ENCODE results near the gene CCSER1. TPM values are rescaled to one million over a fixed set of nuclear protein-coding genes. Genes with fewer than 3 reads are reported as not detected.
"Not testable (repeated sequence)": the region's sequence is repeated elsewhere in the genome, so short reads cannot be mapped to it uniquely, and the experiment has no call there.

The CCSER1 gene
- total RNA-seq, 2 donors from 2014 or later = 1.5 to 2.7 TPM

GRCh38 chr4:91358621-91359020 lies 1231.4 kb downstream of the CCSER1 start:
- not testable (repeated sequence) for H3K4me1 ChIP-seq (ENCODE audit: control insufficient read depth in 1 of 2, low read depth in 2 of 2); ATAC-seq (ENCODE audit: insufficient number of reproducible peaks, low FRiP score, low read depth); H3K4me3 ChIP-seq; H3K27ac ChIP-seq; H3K36me3 ChIP-seq; H3K27me3 ChIP-seq (replicated peaks; ENCODE audit: insufficient read depth); DNase-seq (ENCODE audit: low spot score); H3K9me3 ChIP-seq

DNA sequence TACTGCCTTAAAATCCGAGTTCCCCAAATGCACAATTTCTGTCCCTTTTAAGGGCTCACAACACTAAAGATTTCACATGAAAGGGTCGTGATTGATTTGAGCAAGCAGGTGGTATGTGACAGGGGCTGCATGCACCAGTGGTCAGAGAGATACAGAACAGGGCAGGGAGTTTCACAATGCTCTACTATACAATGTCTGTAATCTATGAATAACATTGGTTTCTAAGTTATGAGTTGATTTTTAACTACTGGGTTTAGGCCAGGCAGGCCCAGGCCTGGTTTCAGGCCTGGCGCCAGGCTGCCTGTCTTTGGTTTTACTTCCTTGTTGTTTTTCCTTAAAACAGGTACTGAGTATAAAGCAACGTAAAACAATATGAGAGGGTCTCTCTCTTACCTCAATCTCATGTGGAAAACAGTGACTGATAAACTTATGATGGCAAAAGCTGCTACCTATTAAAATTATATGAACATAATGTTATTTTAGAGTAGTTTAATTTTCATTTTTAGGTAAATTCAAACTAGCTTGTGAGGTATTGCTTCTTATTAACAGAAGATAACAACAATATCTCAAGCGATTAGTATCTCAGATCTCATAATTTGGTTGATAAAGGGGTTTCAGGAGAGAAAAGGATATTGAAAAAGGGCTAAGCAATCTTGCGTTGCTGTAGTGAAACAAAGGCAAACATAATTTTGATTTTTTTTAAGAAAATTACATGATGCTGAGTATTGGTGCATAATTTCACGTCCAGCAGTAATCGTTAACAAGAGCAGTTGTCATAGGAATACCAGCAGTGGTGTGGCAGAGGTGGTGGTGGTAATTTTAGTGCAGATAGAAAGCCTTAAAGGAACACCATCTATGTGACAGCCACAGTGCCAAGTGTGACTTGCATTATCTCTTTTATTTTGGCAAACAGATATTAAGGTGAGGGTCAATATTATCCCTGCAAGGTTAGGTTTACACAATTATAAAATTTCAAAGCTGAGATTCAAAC lies 1232.1 kb downstream of the CCSER1 start:
- Histone ChIP-seq H3K4me1 (ENCODE audit: control insufficient read depth in 1 of 2, low read depth in 2 of 2) (no peaks in the 10 kb centered on the region), H3K36me3 (no peaks in the 10 kb centered on the region), H3K9me3 (no peaks in the 10 kb centered on the region), H3K27ac (no peak overlapping the region), H3K27me3 (replicated peaks; ENCODE audit: insufficient read depth) (no peaks in the 10 kb centered on the region), H3K4me3 (no peak overlapping the region)
- TF ChIP-seq, protein P1, sequence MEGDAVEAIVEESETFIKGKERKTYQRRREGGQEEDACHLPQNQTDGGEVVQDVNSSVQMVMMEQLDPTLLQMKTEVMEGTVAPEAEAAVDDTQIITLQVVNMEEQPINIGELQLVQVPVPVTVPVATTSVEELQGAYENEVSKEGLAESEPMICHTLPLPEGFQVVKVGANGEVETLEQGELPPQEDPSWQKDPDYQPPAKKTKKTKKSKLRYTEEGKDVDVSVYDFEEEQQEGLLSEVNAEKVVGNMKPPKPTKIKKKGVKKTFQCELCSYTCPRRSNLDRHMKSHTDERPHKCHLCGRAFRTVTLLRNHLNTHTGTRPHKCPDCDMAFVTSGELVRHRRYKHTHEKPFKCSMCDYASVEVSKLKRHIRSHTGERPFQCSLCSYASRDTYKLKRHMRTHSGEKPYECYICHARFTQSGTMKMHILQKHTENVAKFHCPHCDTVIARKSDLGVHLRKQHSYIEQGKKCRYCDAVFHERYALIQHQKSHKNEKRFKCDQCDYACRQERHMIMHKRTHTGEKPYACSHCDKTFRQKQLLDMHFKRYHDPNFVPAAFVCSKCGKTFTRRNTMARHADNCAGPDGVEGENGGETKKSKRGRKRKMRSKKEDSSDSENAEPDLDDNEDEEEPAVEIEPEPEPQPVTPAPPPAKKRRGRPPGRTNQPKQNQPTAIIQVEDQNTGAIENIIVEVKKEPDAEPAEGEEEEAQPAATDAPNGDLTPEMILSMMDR (IDR thresholded peaks at IDR 0.05) = no peak
- DNase-seq (ENCODE audit: low spot score) = no peak
- no peak for ATAC-seq (ENCODE audit: insufficient number of reproducible peaks, low FRiP score, low read depth)

DNA sequence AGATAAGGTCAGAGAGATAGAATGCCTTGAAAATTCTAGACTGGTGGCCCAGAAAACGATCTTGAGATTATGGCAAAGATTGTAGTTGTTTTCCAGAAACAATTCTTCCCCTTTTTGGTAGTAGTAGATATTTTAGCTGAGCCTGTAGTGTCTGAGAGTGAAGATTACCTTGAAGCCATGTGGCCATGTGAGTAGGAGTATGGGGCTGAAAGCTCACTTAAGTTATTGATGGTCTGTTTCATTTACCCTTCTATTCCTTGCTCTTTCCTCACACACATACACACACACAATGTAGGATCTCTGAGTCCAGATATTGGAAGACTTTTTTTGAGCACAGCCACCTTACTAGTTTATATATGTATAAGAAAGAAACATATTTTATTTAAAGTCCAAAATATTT lies 1234.9 kb downstream of the CCSER1 start:
- ATAC-seq (ENCODE audit: insufficient number of reproducible peaks, low FRiP score, low read depth) (no peak), DNase-seq (ENCODE audit: low spot score) (no peak)
- TF ChIP-seq, protein P1 (IDR thresholded peaks at IDR 0.05) = no peak
- Histone ChIP-seq H3K36me3 (no peaks in the 10 kb centered on the region), H3K4me3 (no peak overlapping the region), H3K4me1 (ENCODE audit: control insufficient read depth in 1 of 2, low read depth in 2 of 2) (no peaks in the 10 kb centered on the region), H3K27ac (no peak overlapping the region), H3K27me3 (replicated peaks; ENCODE audit: insufficient read depth) (no peaks in the 10 kb centered on the region), H3K9me3 (no peaks in the 10 kb centered on the region)

- H3K4me3 ChIP-seq = no peak overlapping the region
- DNase-seq (ENCODE audit: low spot score) (no peak), ATAC-seq (ENCODE audit: insufficient number of reproducible peaks, low FRiP score, low read depth) (no peak)
- H3K27me3 ChIP-seq (replicated peaks; ENCODE audit: insufficient read depth) = no peaks in the 10 kb centered on the region
- H3K27ac ChIP-seq = no peak overlapping the region
- no peaks in the 10 kb centered on the region for H3K9me3 ChIP-seq
- TF ChIP-seq, protein P1 (IDR thresholded peaks at IDR 0.05) = no peak
- H3K36me3 ChIP-seq = no peaks in the 10 kb centered on the region
- no peaks in the 10 kb centered on the region for H3K4me1 ChIP-seq (ENCODE audit: control insufficient read depth in 1 of 2, low read depth in 2 of 2)
Observed at GRCh38 chr4:91366554-91366953, 1239.4 kb downstream of the CCSER1 start.

- H3K27me3 ChIP-seq (replicated peaks; ENCODE audit: insufficient read depth) = no peaks in the 10 kb centered on the region
- H3K9me3 ChIP-seq = no peaks in the 10 kb centered on the region
- no peaks in the 10 kb centered on the region for H3K4me1 ChIP-seq (ENCODE audit: control insufficient read depth in 1 of 2, low read depth in 2 of 2)
- TF ChIP-seq, protein P1 (IDR thresholded peaks at IDR 0.05) = no peak
- no peak overlapping the region for H3K27ac ChIP-seq
- DNase-seq (ENCODE audit: low spot score) (no peak), ATAC-seq (ENCODE audit: insufficient number of reproducible peaks, low FRiP score, low read depth) (no peak)
- H3K36me3 ChIP-seq = no peaks in the 10 kb centered on the region
- no peak overlapping the region for H3K4me3 ChIP-seq
Observed at GRCh38 chr4:91369116-91369515, 1241.9 kb downstream of the CCSER1 start.

Measured in thoracic aorta (tissue), 2 donors.